ENCODE data around the gene PAN3.

The PAN3 gene

GRCh38 chr13:28326056-28326455 is 187.7 kb downstream of the PAN3 start:
- H3K79me1 ChIP-seq (ENCODE audit: low read depth, low read length) = no peaks in the 10 kb centered on the region
- no peak overlapping the region for H3K18ac ChIP-seq (ENCODE audit: low read length)
- DNase-seq (ENCODE audit: low spot score) = no peak
- H3K4me3 ChIP-seq (ENCODE audit: low read length in 2 of 2) = no peak overlapping the region
- no peak overlapping the region for H3K4me2 ChIP-seq (ENCODE audit: insufficient read depth, low read length, poor library complexity, severe bottlenecking)
- H3K23ac ChIP-seq (ENCODE audit: low read depth, low read length, poor library complexity) = no peak overlapping the region
- H3K4me1 ChIP-seq (ENCODE audit: control insufficient read depth in 2 of 2, insufficient read depth in 1 of 2, low read depth in 1 of 2, low read length in 2 of 2) = peaks cover 0 to 1% of the 10 kb centered on the region in 2 donors
- H2BK12ac ChIP-seq (ENCODE audit: low read length) = no peak overlapping the region
- H3K14ac ChIP-seq (ENCODE audit: low read length) = no peak overlapping the region
- H3K4ac ChIP-seq (ENCODE audit: low read length) = no peak overlapping the region
- no peak overlapping the region for H2AK5ac ChIP-seq (ENCODE audit: low read depth, low read length)
- no peak overlapping the region for H3K9ac ChIP-seq (ENCODE audit: low read depth, low read length, poor library complexity)
- no peak overlapping the region for H4K91ac ChIP-seq (ENCODE audit: low read depth, low read length, poor library complexity)
- H4K8ac ChIP-seq (ENCODE audit: low read depth, low read length) = no peak overlapping the region
- WGBS, 2 donors (ENCODE audit: extremely low coverage in 2 of 2, insufficient read length in 2 of 2, insufficient replicate concordance in 1 of 2) = no CpG with 5 or more reads among the region's 2 CpGs
- H3K27me3 ChIP-seq (ENCODE audit: control insufficient read depth in 3 of 3, insufficient read depth in 3 of 3, low read depth in 1 of 3, low read length in 3 of 3) = peaks cover 0 to 13% (median 0%) of the 10 kb centered on the region in 3 experiments
- H2BK5ac ChIP-seq (ENCODE audit: low read length) = no peak overlapping the region
- no peak overlapping the region for H3K27ac ChIP-seq (replicated peaks; ENCODE audit: low read length)
- H2AFZ ChIP-seq (ENCODE audit: low read length) = no peak overlapping the region
- H3K9me3 ChIP-seq (replicated peaks in 1 of 2; ENCODE audit: control insufficient read depth in 2 of 2, insufficient read depth in 1 of 2, low read depth in 1 of 2, low read length in 2 of 2) = no peaks in the 10 kb centered on the region
- no peak overlapping the region for H2BK120ac ChIP-seq (ENCODE audit: low read depth, low read length)
- H2BK15ac ChIP-seq (ENCODE audit: low read length) = no peak overlapping the region
- H3K36me3 ChIP-seq (replicated peaks in 1 of 2; ENCODE audit: control insufficient read depth in 2 of 2, insufficient read depth in 2 of 2, low read length in 2 of 2) = no peaks in the 10 kb centered on the region

DNA sequence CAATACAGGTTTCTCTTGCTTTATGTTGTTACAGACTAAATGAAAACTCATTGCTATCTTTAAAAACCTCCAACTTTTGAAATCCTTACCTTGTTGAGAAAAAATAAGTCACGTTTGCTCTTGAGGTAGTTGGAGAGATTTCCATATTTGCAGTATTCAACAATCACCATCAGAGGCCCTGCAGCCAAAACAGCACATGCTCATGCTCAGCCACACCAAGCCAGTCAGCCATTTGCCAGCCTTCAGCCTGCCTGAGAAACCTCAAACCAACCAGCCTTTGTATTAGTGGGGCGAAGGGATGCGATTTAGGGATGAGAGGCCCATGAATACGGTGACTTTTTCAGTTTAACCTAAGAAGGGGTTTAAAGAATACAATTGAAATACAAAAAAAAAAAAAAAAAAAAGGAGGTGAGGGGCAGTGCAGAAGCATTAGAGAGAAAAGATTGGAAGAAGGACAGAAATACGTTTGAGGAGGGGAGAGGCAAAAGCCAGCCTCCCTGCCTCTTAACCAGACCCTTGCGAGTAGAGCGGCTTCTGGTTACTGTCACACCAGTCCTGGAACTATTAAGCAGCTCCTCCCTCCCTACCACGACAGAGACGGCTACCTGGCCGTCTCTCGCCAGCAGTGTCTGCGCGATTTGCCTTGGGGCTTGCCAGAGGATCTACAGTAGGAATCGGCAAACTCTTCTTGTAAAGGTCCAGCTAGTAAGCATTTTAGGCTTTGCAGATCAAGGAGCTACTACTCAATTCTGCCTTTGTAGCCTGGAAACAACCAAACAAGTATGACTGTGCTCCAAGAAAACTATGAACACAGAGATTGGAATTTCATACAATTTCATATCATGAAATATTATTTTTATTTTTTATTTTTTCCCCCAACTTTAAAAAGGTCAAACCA is 189.3 kb downstream of the PAN3 start:
- H3K4ac ChIP-seq (ENCODE audit: low read length) = no peak overlapping the region
- no peaks in the 10 kb centered on the region for H3K36me3 ChIP-seq (replicated peaks in 1 of 2; ENCODE audit: control insufficient read depth in 2 of 2, insufficient read depth in 2 of 2, low read length in 2 of 2)
- WGBS, 2 donors (ENCODE audit: extremely low coverage in 2 of 2, insufficient read length in 2 of 2, insufficient replicate concordance in 1 of 2) = no CpG with 5 or more reads among the region's 14 CpGs
- no peak overlapping the region for H3K4me3 ChIP-seq (ENCODE audit: low read length in 2 of 2)
- H3K27me3 ChIP-seq (ENCODE audit: control insufficient read depth in 3 of 3, insufficient read depth in 3 of 3, low read depth in 1 of 3, low read length in 3 of 3) = peaks cover 0 to 8% (median 0%) of the 10 kb centered on the region in 3 experiments
- H2BK12ac ChIP-seq (ENCODE audit: low read length) = no peak overlapping the region
- no peaks in the 10 kb centered on the region for H3K79me1 ChIP-seq (ENCODE audit: low read depth, low read length)
- DNase-seq (ENCODE audit: low spot score) = no peak
- H2AK5ac ChIP-seq (ENCODE audit: low read depth, low read length) = no peak overlapping the region
- no peak overlapping the region for H3K18ac ChIP-seq (ENCODE audit: low read length)
- no peak overlapping the region for H4K8ac ChIP-seq (ENCODE audit: low read depth, low read length)
- no peak overlapping the region for H2AFZ ChIP-seq (ENCODE audit: low read length)
- H3K9me3 ChIP-seq (replicated peaks in 1 of 2; ENCODE audit: control insufficient read depth in 2 of 2, insufficient read depth in 1 of 2, low read depth in 1 of 2, low read length in 2 of 2) = no peaks in the 10 kb centered on the region
- no peak overlapping the region for H2BK15ac ChIP-seq (ENCODE audit: low read length)
- H3K14ac ChIP-seq (ENCODE audit: low read length) = no peak overlapping the region
- H4K91ac ChIP-seq (ENCODE audit: low read depth, low read length, poor library complexity) = no peak overlapping the region
- H3K9ac ChIP-seq (ENCODE audit: low read depth, low read length, poor library complexity) = no peak overlapping the region
- H3K4me1 ChIP-seq (ENCODE audit: control insufficient read depth in 2 of 2, insufficient read depth in 1 of 2, low read depth in 1 of 2, low read length in 2 of 2) = peaks cover 0 to 1% of the 10 kb centered on the region in 2 donors
- no peak overlapping the region for H2BK5ac ChIP-seq (ENCODE audit: low read length)
- H3K23ac ChIP-seq (ENCODE audit: low read depth, low read length, poor library complexity) = no peak overlapping the region
- no peak overlapping the region for H3K4me2 ChIP-seq (ENCODE audit: insufficient read depth, low read length, poor library complexity, severe bottlenecking)
- no peak overlapping the region for H3K27ac ChIP-seq (replicated peaks; ENCODE audit: low read length)
- H2BK120ac ChIP-seq (ENCODE audit: low read depth, low read length) = no peak overlapping the region

- Histone ChIP-seq H2AFZ (ENCODE audit: low read length) (no peak overlapping the region), H2AK5ac (ENCODE audit: low read depth, low read length) (no peak overlapping the region), H3K4me1 (ENCODE audit: control insufficient read depth in 2 of 2, insufficient read depth in 1 of 2, low read depth in 1 of 2, low read length in 2 of 2) (peaks cover 0 to 1% of the 10 kb centered on the region in 2 donors), H2BK12ac (ENCODE audit: low read length) (no peak overlapping the region), H3K4me2 (ENCODE audit: insufficient read depth, low read length, poor library complexity, severe bottlenecking) (no peak overlapping the region), H3K36me3 (replicated peaks in 1 of 2; ENCODE audit: control insufficient read depth in 2 of 2, insufficient read depth in 2 of 2, low read length in 2 of 2) (no peaks in the 10 kb centered on the region), H3K23ac (ENCODE audit: low read depth, low read length, poor library complexity) (no peak overlapping the region), H3K9me3 (replicated peaks in 1 of 2; ENCODE audit: control insufficient read depth in 2 of 2, insufficient read depth in 1 of 2, low read depth in 1 of 2, low read length in 2 of 2) (no peaks in the 10 kb centered on the region), H3K27ac (replicated peaks; ENCODE audit: low read length) (no peak overlapping the region), H3K18ac (ENCODE audit: low read length) (no peak overlapping the region), H2BK15ac (ENCODE audit: low read length) (no peak overlapping the region), H3K4me3 (ENCODE audit: low read length in 2 of 2) (no peak overlapping the region), H4K8ac (ENCODE audit: low read depth, low read length) (no peak overlapping the region), H3K79me1 (ENCODE audit: low read depth, low read length) (no peaks in the 10 kb centered on the region), H2BK120ac (ENCODE audit: low read depth, low read length) (no peak overlapping the region), H4K91ac (ENCODE audit: low read depth, low read length, poor library complexity) (no peak overlapping the region), H2BK5ac (ENCODE audit: low read length) (no peak overlapping the region), H3K27me3 (ENCODE audit: control insufficient read depth in 3 of 3, insufficient read depth in 3 of 3, low read depth in 1 of 3, low read length in 3 of 3) (peaks cover 0 to 8% (median 0%) of the 10 kb centered on the region in 3 experiments), H3K4ac (ENCODE audit: low read length) (no peak overlapping the region), H3K9ac (ENCODE audit: low read depth, low read length, poor library complexity) (no peak overlapping the region), H3K14ac (ENCODE audit: low read length) (no peak overlapping the region)
- no peak for DNase-seq (ENCODE audit: low spot score)
- no CpG with 5 or more reads among the region's 8 CpGs for WGBS, 2 donors (ENCODE audit: extremely low coverage in 2 of 2, insufficient read length in 2 of 2, insufficient replicate concordance in 1 of 2)
Measured at GRCh38 chr13:28328271-28328607, 189.9 kb downstream of the PAN3 start.

- Histone ChIP-seq H3K23ac (ENCODE audit: low read depth, low read length, poor library complexity) (no peak overlapping the region), H3K4me1 (ENCODE audit: control insufficient read depth in 2 of 2, insufficient read depth in 1 of 2, low read depth in 1 of 2, low read length in 2 of 2) (peaks cover 0 to 1% of the 10 kb centered on the region in 2 donors), H3K9ac (ENCODE audit: low read depth, low read length, poor library complexity) (no peak overlapping the region), H3K27me3 (ENCODE audit: control insufficient read depth in 3 of 3, insufficient read depth in 3 of 3, low read depth in 1 of 3, low read length in 3 of 3) (peaks cover 0 to 18% (median 0%) of the 10 kb centered on the region in 3 experiments), H2BK5ac (ENCODE audit: low read length) (no peak overlapping the region), H2AK5ac (ENCODE audit: low read depth, low read length) (no peak overlapping the region), H4K91ac (ENCODE audit: low read depth, low read length, poor library complexity) (no peak overlapping the region), H3K79me1 (ENCODE audit: low read depth, low read length) (no peaks in the 10 kb centered on the region), H3K4me3 (ENCODE audit: low read length in 2 of 2) (no peak overlapping the region), H3K9me3 (replicated peaks in 1 of 2; ENCODE audit: control insufficient read depth in 2 of 2, insufficient read depth in 1 of 2, low read depth in 1 of 2, low read length in 2 of 2) (no peaks in the 10 kb centered on the region), H2BK12ac (ENCODE audit: low read length) (no peak overlapping the region), H2BK120ac (ENCODE audit: low read depth, low read length) (no peak overlapping the region), H3K27ac (replicated peaks; ENCODE audit: low read length) (no peak overlapping the region), H3K4ac (ENCODE audit: low read length) (no peak overlapping the region), H2AFZ (ENCODE audit: low read length) (peak overlapping the region; percentile 73), H3K14ac (ENCODE audit: low read length) (no peak overlapping the region), H2BK15ac (ENCODE audit: low read length) (no peak overlapping the region), H3K36me3 (replicated peaks in 1 of 2; ENCODE audit: control insufficient read depth in 2 of 2, insufficient read depth in 2 of 2, low read length in 2 of 2) (no peaks in the 10 kb centered on the region), H3K18ac (ENCODE audit: low read length) (no peak overlapping the region), H3K4me2 (ENCODE audit: insufficient read depth, low read length, poor library complexity, severe bottlenecking) (no peak overlapping the region), H4K8ac (ENCODE audit: low read depth, low read length) (no peak overlapping the region)
- DNase-seq (ENCODE audit: low spot score) = no peak
- no CpG with 5 or more reads among the region's 17 CpGs for WGBS, 2 donors (ENCODE audit: extremely low coverage in 2 of 2, insufficient read length in 2 of 2, insufficient replicate concordance in 1 of 2)
Measured at GRCh38 chr13:28329395-28330158, 191.2 kb downstream of the PAN3 start.
